GM12801 (cell line): ENCODE measurements around the gene RNF38.

ENCODE experiments used
- TF ChIP-seq, protein P1 (sequence below): IDR thresholded peaks from one replicate; pipeline ENCODE4 v1.5.1; 2011; ENCODE audit warnings: control low read depth; ENCODE audit not compliant: insufficient read length; ENCODE audit errors: extremely low read depth

Gene RNF38

DNA sequence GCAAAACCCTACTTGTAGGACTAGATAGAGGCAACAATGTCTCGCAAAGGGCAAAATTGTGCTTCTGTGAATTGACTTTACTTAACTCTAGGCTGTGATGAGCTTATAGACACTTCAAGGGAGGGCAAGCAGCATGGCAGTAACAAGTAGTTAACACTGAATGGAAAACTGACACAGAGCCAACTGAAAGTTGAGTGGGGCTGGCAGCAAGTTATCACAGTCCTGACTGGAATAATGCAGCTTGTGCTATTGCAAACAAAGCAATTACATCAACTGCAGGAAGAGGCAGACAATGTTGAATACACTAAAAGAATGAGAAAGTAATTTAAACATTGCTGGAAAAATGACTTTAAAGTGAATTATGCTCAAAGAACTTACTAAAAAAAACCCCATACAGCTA is 62.2 kb downstream of the RNF38 start:
- TF ChIP-seq, protein P1, sequence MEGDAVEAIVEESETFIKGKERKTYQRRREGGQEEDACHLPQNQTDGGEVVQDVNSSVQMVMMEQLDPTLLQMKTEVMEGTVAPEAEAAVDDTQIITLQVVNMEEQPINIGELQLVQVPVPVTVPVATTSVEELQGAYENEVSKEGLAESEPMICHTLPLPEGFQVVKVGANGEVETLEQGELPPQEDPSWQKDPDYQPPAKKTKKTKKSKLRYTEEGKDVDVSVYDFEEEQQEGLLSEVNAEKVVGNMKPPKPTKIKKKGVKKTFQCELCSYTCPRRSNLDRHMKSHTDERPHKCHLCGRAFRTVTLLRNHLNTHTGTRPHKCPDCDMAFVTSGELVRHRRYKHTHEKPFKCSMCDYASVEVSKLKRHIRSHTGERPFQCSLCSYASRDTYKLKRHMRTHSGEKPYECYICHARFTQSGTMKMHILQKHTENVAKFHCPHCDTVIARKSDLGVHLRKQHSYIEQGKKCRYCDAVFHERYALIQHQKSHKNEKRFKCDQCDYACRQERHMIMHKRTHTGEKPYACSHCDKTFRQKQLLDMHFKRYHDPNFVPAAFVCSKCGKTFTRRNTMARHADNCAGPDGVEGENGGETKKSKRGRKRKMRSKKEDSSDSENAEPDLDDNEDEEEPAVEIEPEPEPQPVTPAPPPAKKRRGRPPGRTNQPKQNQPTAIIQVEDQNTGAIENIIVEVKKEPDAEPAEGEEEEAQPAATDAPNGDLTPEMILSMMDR = no peak

DNA sequence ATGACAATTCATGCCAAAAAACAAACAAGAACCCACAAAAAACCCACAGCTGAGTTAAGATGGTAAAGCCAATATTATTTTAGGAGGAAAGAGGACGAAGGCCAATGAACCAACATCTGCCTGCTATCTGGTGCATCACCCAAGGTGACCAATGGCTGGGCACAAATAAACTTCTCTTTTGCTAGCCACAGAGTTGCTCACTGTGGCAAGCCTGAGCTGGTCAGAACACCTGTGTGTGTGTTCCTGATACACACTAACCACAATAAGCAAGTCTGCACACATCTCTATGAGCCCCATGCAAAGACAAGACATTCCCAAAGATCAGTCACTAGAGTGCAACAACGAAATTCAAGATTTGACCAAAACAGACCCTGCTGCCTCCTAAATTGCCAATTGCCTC is 63.1 kb downstream of the RNF38 start:
- TF ChIP-seq, protein P1 = no peak

DNA sequence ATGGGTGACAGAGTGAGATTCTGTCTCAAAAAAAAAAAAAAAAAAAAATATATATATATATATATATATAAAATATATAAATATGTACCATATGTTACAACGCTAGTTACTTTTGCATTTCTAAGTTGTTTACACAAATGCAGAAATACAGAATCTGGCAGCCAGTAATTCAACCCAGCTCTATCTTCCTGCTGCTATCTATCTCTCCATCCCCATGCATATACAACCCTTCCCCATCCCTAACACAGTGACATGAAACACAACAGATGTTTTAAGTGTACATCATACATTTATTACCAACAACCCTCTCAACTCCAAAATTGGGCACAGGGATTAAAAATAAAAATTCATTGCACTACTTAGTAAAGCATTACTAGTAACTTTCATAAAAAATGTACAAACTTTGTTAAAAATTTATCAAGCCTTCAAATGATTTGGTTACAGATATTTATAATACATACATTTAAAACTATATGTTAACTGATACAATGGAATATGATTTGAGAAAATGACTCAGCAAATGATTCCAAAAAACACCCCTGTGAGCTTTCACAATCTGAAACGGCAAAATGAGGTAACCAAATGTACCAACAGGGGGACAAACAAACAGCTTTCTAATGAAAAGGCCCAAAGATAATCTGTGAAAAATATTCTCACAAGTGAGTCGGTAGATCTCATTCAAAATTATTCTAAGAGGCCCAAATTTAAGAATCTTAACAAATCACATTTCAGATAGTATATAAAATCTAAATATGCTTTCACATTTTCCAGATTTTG is 63.8 kb downstream of the RNF38 start:
- TF ChIP-seq, protein P1 = no peak

DNA sequence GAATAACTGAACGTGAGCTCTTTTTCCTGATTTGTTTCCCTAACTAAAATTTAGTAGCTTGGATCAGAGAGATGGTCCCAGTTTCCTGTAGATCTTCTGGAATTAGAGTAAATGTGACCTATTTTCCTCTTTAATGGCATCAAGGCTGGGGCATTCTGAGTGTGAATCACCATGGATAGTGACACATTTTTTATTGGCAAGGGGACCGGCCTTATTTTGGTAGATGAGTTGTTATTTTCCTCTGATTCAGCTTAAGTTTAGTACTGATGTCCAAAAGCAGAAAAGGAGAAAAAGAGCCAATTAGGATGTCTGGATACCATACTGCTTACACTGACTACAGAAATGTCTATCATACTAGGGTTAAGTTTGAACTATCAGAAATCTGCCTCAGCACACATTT is 68.1 kb downstream of the RNF38 start:
- TF ChIP-seq, protein P1 = no peak

DNA sequence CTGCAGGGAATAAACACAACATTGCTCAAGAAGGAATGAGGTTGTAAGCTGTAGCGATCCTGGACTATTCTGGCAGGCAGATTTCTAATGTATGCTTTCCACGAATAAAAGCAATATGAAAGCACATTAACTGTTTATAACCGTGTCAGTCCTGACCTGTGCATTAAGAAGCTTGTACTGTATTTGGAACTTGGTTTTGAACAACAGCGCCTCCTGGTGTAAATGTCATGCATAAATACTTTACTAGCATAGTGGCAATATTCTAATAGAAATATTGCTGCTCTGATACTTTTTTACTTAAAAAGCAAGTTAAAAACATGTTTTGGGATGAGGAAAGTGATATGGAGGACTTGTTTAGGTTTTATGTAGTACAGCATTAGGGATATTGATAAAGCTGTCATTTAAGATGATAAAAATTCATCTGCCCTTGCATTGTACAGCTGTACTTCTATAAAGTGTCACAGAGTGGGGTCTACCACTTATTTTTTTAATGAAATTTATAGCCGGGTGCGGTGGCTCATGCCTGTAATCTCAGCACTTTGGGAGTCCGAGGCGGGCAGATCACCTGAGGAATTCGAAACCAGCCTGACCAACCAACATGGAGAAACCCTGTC is 71.2 kb downstream of the RNF38 start:
- TF ChIP-seq, protein P1 = no peak

DNA sequence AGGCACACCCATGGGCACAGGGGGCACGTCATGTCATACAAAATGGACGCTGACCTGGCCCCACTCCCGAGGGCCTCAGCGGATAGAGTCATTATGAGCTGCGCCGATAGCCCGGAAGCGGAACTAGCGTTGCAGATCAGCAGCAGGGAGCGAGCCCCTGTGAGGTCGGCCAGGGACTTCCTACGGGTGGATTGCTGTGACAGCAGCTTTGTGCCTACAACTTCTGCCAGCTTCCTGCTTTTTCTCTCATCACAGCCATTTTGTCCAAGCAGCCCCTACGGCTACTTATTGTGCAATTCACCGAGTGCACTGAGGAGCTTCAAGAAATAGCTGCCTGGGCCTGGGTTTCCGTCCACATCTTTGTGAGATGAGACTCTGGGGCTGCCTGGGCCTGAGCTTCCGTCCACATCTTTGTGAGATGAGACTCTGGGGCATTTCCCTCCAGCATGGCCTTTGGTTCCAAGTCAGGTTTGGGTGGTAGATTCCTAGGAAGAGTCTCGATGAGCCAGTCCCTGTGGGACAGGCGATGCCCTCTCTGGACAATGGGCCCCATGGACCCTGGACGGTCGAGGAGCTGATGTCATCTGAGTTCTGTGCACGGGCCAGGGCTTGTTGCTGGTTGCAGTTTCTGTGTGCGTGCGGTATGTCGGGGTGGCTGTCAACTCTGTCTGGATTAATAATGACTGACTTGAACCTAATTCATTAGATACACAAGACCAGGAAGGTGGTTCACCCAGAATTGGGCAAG is 74.8 kb downstream of the RNF38 start:
- TF ChIP-seq, protein P1 = no peak

DNA sequence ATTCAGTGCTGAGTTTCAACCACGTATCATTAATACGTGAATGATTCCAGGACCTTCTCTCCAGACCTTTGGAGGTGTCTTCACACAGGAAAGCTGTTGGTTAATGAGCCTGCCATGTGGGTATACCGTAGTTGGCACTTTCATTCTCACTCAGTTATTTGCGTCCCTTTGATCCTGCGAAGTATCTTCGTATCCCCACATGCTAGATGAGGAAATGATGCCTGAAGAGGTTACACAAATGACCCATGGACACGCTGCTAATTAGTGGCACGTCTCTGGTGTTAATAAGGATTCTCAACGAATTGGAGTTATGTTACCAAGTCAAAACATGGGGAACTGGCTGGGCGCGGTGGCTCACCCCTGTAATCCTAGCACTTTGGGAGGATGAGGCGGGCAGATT is 76.1 kb downstream of the RNF38 start:
- TF ChIP-seq, protein P1 = no peak
